Fibroblast of mammary gland (primary cell): ENCODE data around the gene HLF.
A peak's percentile ranks its signal among the peaks of the same experiment; 100 is the strongest.

Source experiments
- DNase-seq: peaks from one replicate; pipeline ENCODE4 v3.0.0-alpha.2; 2010; ENCODE audit warnings: low read depth
- H3K4me3 ChIP-seq: 2 replicates; pipeline ENCODE4 v1.5.1; 2011; ENCODE audit warnings: low read depth, mild to moderate bottlenecking, low read length, moderate library complexity; ENCODE audit not compliant: control insufficient read depth
- TF ChIP-seq, protein P1 (sequence below): conservative IDR thresholded peaks from 2 replicates; pipeline ENCODE4 v1.5.1; 2011; ENCODE audit warnings: low read depth, low read length, inconsistent platforms; ENCODE audit not compliant: control insufficient read depth, insufficient read depth

Gene HLF

DNA sequence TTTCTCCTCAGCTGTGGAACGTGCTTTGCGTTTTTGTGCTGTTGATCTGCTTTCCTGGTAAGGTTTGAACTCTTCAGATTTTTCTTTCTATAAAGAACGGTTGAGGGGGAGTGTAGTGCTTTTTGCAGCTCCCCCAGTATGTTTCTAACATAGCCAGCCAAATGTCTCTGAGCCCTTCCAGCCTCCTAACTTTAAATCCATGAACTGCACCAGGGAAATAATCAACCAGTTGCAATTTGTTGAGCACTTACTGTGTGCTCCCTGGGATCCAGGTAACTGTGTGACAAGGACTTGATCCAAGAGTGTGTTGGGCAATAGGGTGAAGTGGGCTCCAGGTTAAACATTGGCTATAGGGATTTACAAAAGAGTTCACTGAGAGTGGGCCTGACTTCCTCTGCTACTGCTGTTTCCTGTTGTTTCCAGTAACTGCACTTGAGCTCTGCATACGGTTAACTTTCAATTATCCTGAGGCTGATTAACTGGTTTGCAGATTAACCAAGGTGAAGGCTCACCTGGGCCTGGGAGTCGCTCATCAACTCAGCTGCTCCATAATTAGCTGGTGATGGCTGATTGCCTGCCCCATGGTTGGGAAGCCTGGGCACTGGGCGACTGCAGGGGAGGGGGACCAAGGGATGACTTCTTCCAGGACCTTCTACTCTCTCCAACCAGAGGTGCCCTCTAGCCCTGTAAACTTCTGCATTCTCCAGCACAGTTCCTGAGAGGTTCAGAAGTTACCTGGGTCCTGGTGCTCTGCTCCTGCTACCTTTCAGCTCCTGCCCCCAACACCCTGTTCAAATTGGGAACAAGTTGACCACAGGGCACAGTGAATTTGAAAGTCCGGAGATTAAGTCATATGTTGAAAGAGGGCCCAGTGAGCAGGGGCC is 19.5 kb downstream of the HLF start:
- TF ChIP-seq, protein P1, sequence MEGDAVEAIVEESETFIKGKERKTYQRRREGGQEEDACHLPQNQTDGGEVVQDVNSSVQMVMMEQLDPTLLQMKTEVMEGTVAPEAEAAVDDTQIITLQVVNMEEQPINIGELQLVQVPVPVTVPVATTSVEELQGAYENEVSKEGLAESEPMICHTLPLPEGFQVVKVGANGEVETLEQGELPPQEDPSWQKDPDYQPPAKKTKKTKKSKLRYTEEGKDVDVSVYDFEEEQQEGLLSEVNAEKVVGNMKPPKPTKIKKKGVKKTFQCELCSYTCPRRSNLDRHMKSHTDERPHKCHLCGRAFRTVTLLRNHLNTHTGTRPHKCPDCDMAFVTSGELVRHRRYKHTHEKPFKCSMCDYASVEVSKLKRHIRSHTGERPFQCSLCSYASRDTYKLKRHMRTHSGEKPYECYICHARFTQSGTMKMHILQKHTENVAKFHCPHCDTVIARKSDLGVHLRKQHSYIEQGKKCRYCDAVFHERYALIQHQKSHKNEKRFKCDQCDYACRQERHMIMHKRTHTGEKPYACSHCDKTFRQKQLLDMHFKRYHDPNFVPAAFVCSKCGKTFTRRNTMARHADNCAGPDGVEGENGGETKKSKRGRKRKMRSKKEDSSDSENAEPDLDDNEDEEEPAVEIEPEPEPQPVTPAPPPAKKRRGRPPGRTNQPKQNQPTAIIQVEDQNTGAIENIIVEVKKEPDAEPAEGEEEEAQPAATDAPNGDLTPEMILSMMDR: no peak
- no peak for DNase-seq
- H3K4me3 ChIP-seq: no peak overlapping the region

DNA sequence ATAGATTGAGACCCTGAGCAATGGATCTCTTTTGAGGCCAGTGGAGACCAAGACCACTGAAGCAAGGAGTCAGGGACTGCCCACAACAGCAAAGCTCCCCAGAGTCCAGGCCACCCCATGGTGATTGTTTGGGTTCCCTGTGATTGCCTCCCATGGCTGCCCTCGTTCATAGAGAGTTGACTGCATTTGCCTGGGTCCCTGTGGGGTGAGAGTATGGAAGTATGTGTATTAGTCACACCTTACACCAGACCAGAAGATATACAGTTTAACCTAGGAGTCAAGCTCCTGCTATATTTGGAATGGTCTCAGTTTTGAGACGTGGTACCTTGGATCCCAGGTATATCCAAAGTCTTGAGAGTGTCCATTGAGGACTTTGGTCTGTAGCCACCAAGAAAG is 20.2 kb downstream of the HLF start:
- no peak for DNase-seq
- TF ChIP-seq, protein P1: no peak
- no peak overlapping the region for H3K4me3 ChIP-seq

DNA sequence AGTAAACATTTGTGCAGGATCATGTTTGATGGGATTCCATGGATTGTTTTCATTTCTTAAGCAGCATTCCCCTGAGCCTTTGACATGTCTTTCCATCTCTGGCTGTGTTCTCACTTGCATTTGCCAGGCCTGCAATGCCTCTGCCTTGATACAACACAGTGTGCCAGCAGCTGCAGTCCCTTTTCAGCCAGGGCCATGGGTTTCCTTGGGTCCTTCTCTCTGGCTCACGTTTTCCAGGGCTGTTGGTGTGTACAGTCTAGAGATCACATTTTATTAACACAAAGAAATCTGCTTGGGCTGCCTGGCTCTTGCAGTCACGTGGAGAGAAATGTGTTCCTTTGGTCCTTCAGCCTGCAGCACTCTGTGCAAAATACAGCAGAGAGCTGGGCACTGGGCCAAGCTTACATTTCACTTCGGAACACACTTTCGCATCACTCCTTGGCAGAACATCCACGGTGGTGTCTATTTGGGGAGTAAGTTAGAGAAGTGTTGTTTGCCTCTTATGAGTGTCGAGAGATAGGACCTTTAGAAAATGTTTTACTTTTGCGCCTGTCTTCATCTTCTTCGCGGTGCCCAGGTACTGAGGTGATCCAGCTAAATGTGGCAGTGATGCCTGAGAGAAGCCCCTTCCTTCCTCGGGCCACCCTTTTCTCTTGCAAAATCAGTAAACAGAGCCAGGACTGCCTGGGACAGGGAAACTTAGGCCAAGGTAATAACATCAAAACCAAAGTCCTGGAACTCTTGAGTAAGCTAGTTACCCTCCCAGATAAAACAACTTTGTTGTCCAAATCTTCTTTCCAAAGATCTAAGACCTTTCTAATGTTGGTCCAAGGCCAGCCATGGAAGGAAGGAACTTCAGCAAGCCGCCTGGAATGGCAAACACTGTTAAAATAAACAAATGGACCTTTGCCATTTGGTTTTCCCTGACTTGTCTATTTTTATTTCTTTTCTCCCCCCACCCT is 20.9 kb downstream of the HLF start:
- TF ChIP-seq, protein P1: no peak
- DNase-seq: peak; percentile 89

DNA sequence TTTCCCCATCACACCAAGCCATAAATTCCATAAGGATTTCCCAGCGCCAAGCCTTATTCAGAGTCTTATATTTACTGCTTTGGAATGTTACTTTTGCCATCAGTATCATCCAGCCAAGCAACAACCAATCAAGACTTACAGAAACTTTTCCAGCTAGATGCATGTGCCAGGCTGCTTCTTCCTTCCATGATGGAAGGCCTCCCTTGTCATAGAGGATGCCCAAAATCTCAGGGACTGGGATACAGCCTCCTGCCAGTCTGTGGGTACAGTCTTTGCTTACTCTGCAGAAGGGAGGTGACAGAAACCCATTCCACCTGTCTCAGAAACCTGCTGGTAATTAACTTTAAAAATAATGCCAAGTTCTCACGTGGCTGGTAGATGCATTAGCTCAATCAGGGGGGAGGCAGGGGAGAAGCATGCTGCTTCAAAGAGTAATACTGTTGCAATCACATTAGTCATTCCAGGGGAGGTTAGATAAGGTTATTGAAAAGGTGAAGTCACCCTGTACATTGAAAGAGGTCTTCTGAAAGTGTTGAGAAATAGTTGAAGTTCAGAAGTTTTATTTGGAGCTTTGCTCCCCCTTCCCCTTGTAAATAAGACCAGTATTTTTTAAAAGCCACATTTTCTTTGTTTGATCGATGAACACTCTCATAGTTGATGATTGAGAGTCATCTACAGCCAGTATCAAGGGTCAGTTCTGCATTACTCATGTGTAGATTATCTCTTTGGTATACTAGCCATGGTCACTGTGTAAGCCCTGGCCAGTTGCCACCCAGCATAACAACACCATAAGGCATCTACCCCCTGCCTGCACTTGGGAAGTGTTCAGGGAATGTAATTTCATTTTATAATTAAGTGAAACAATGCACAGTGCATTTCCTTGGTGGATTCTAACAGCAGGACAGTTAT is 22.2 kb downstream of the HLF start:
- peak; percentile 47 for DNase-seq
- H3K4me3 ChIP-seq: no peak overlapping the region
- TF ChIP-seq, protein P1: no peak

More for the DNA sequence above, 20.9 kb downstream of the HLF start:
- H3K4me3 ChIP-seq: no peak overlapping the region

DNA sequence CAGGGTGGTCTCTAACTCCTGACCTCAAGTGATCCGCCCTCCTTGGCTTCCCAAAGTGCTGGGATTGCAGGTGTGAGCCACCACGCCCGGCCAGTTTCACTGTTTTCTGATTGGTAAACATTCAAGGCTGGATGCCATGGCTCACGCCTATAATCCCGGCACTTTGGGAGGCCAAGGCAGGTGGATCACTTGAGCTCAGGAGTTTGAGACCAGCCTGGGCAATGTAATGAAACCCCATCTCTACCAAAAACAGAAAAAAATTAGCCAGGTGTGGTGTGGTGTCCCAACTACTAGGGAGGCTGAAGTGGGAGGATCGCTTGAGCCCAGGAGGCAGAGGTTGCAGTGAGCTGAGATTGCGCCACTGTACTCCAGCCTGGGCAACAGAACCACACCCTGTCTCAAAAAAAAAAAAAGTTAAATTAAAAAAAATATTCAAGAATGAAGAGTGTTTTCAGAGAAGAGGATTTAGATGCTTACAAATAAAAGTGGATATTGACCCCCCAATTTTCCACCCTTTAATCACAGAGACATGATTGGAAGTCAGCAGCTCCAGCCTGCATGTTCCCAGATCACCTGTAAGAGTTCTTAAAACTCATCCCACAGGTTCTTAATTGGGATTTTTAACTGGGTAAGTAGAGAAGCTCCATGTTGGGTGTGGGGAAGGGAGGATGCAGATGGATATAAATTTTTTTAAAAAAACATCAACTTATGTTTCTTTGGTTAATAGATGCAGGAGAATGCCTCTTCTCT is 23.8 kb downstream of the HLF start:
- DNase-seq: no peak
- TF ChIP-seq, protein P1: no peak
- H3K4me3 ChIP-seq: no peak overlapping the region
